RCC 7860 (cell line): ENCODE data around the gene ADRB1.

Experiments
- DNase-seq: peaks from one replicate; pipeline ENCODE4 v3.0.0-alpha.2; 2015; ENCODE audit warnings: low spot score
- FAIRE-seq: peaks from 2 replicates; lab custom pipeline; 2012; peaks lifted over from hg19 to GRCh38; lab: Jason Lieb, UNC

ADRB1 gene

GRCh38 chr10:114051714-114052113, 8.0 kb downstream of the ADRB1 start:
- DNase-seq (no peak), FAIRE-seq (no peak)

GRCh38 chr10:114052255-114052654, 8.6 kb downstream of the ADRB1 start:
- FAIRE-seq (no peak), DNase-seq (no peak)

GRCh38 chr10:114053946-114054345, 10.3 kb downstream of the ADRB1 start:
- DNase-seq (no peak), FAIRE-seq (no peak)

- FAIRE-seq (no peak), DNase-seq (no peak)
Measured at GRCh38 chr10:114057855-114058254, 14.2 kb downstream of the ADRB1 start.

GRCh38 chr10:114058297-114058696, 14.6 kb downstream of the ADRB1 start:
- FAIRE-seq, result no peak
- no peak for DNase-seq

- DNase-seq (no peak), FAIRE-seq (no peak)
Measured at GRCh38 chr10:114059561-114059960, 15.9 kb downstream of the ADRB1 start.

GRCh38 chr10:114060456-114060855, 16.8 kb downstream of the ADRB1 start:
- DNase-seq, result no peak
- FAIRE-seq, result no peak

GRCh38 chr10:114061148-114061547, 17.5 kb downstream of the ADRB1 start:
- no peak for FAIRE-seq
- no peak for DNase-seq

GRCh38 chr10:114061789-114062188, 18.1 kb downstream of the ADRB1 start:
- DNase-seq (no peak), FAIRE-seq (no peak)

GRCh38 chr10:114064151-114065048, 20.7 kb downstream of the ADRB1 start:
- DNase-seq (no peak), FAIRE-seq (no peak)

GRCh38 chr10:114065049-114065435, 21.4 kb downstream of the ADRB1 start:
- FAIRE-seq (no peak), DNase-seq (no peak)

- no peak for FAIRE-seq
- peak; percentile 13 for DNase-seq
Measured at GRCh38 chr10:114068054-114068707, 24.5 kb downstream of the ADRB1 start.

- FAIRE-seq (no peak), DNase-seq (no peak)
Measured at GRCh38 chr10:114070710-114071109, 27.0 kb downstream of the ADRB1 start.

- FAIRE-seq (no peak), DNase-seq (no peak)
Measured at GRCh38 chr10:114071178-114071577, 27.5 kb downstream of the ADRB1 start.

- no peak for FAIRE-seq
- DNase-seq, result no peak
Measured at GRCh38 chr10:114073395-114074186, 29.9 kb downstream of the ADRB1 start.

GRCh38 chr10:114075093-114075492, 31.4 kb downstream of the ADRB1 start:
- no peak for DNase-seq
- FAIRE-seq, result no peak

- no peak for FAIRE-seq
- no peak for DNase-seq
Measured at GRCh38 chr10:114077347-114077746, 33.7 kb downstream of the ADRB1 start.

GRCh38 chr10:114077815-114078219, 34.2 kb downstream of the ADRB1 start:
- FAIRE-seq (no peak), DNase-seq (no peak)

GRCh38 chr10:114078346-114078745, 34.7 kb downstream of the ADRB1 start:
- DNase-seq (no peak), FAIRE-seq (no peak)

- no peak for FAIRE-seq
- no peak for DNase-seq
Measured at GRCh38 chr10:114079421-114079820, 35.8 kb downstream of the ADRB1 start.

GRCh38 chr10:114081911-114082583, 38.4 kb downstream of the ADRB1 start:
- FAIRE-seq (no peak), DNase-seq (no peak)
